Sigmoid colon (tissue), 4 donors: ENCODE measurements around the gene E2F6.

Experiments used
- CTCF ChIP-seq, 4 experiments: fragments of 450-650 bp in 3 of 4; fragments of 200-600 bp in 1 of 4; IDR thresholded peaks; one replicate each; pipeline ENCODE4 v1.5.1; 2016 to 2019; ENCODE audit warnings: antibody characterized with exemption in 4 of 4, mild to moderate bottlenecking in 3 of 4, moderate library complexity in 2 of 4
- POLR2A ChIP-seq, 2 donors: fragments of 450-650 bp; IDR thresholded peaks; one replicate each; pipeline ENCODE4 v1.6.1; 2016; ENCODE audit warnings: antibody characterized with exemption in 2 of 2, mild to moderate bottlenecking in 2 of 2, moderate library complexity in 2 of 2
- POLR2AphosphoS5 ChIP-seq, 4 donors: sonication (generic); formaldehyde crosslinking; IDR thresholded peaks; one replicate each; pipeline ENCODE4 v1.6.1; 2017; ENCODE audit warnings: antibody characterized with exemption in 4 of 4

- no peak for TF ChIP-seq CTCF (IDR thresholded peaks at IDR 0.05)
- no peak for TF ChIP-seq POLR2AphosphoS5 (IDR thresholded peaks at IDR 0.05)
- TF ChIP-seq POLR2A (IDR thresholded peaks at IDR 0.05): no peak
These were observed 61.4 kb downstream of the E2F6 start for GRCh38 chr2:11404376-11405073.
